ENCODE data around the gene EMX1.

Gene EMX1

GRCh38 chr2:72917138-72917876 is at the start of gene EMX1:
Gene EMX1 (plus strand): TSS chr2:72917519. CDS start chr2:72917853, 334 bp downstream.
- peak; percentile 3 for DNase-seq

GRCh38 chr2:72871060-72871459 is 46.3 kb upstream of the EMX1 start:
- no peak for DNase-seq

GRCh38 chr2:72871880-72872279 is 45.4 kb upstream of the EMX1 start:
- no peak for DNase-seq

- no peak for DNase-seq
Observed at GRCh38 chr2:72883356-72883962, 33.9 kb upstream of the EMX1 start.

- no peak for DNase-seq
Observed at GRCh38 chr2:72886505-72887031, 30.8 kb upstream of the EMX1 start.

- no peak for DNase-seq
Observed at GRCh38 chr2:72887032-72887739, 30.1 kb upstream of the EMX1 start, which contains the start of gene SPR. Gene SPR (plus strand): TSS chr2:72887408. CDS start chr2:72887433, 25 bp downstream.

GRCh38 chr2:72887740-72888437 is 29.4 kb upstream of the EMX1 start:
- DNase-seq: peak; percentile 8

GRCh38 chr2:72888438-72889202 is 28.7 kb upstream of the EMX1 start:
- no peak for DNase-seq

GRCh38 chr2:72889991-72890390 is 27.3 kb upstream of the EMX1 start:
- DNase-seq: no peak

GRCh38 chr2:72891091-72891818 is 26.1 kb upstream of the EMX1 start:
- no peak for DNase-seq

- no peak for DNase-seq
Observed at GRCh38 chr2:72892506-72893173, 24.7 kb upstream of the EMX1 start.

- DNase-seq: no peak
Observed at GRCh38 chr2:72893594-72894319, 23.6 kb upstream of the EMX1 start.

GRCh38 chr2:72894514-72894913 is 22.8 kb upstream of the EMX1 start:
- DNase-seq: no peak

GRCh38 chr2:72895154-72895553 is 22.2 kb upstream of the EMX1 start:
- no peak for DNase-seq

GRCh38 chr2:72895759-72896281 is 21.5 kb upstream of the EMX1 start:
- DNase-seq: no peak

GRCh38 chr2:72896446-72896845 is 20.9 kb upstream of the EMX1 start:
- no peak for DNase-seq

GRCh38 chr2:72897785-72898584 is 19.3 kb upstream of the EMX1 start:
- DNase-seq: no peak

GRCh38 chr2:72898585-72898906 is 18.8 kb upstream of the EMX1 start:
- no peak for DNase-seq

GRCh38 chr2:72900191-72900825 is 17.0 kb upstream of the EMX1 start:
- no peak for DNase-seq

All from NCI-H187 treated with DMSO at 0.1 percent for 48 hours (cell line).